ENCODE data around the gene PLK5. TPM values are rescaled to one million over a fixed set of nuclear protein-coding genes. Genes with fewer than 3 reads are reported as not detected.

Gene PLK5
- polyA plus RNA-seq, 1 donor from 2014 or later: 3.6 TPM

DNA sequence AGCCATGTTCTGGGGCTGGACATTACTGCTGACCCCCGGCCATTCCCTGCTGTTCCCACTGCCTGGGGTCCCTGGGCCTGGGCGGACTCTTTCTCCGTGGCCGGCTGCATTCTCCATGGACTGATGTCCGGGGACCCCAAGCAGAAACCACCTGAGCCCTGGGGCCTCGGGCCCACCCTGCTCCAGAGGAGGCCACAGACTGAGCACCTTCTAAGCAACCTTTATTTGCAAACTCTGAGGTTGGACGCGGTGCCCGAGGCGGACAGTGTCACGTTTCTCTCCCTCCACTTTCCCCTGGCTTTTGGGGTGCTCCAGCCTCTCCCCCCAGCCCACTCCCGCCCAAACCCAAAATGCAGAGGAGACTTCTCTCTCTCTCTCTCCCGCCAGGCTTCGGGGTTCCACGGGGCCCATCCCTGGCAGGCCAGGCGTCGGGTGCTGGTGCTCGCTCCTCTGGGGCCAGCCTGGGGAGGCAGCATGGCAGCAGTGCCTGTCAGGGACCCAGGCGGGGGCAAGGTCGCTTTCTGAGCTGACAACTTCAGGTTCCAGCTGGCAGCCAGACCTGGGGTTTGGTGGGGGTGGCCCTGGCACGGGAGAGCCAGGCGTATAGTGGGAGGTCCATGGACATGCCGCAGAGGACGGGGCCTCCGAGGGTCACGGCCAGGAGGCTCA, 42.5 kb upstream of the PLK5 start:
- H3K9me2 ChIP-seq (ENCODE audit: insufficient read depth, low read length): no peaks in the 10 kb centered on the region
- H2AFZ ChIP-seq (ENCODE audit: low read depth, low read length): no peak overlapping the region
- no peaks in the 10 kb centered on the region for H3F3A ChIP-seq (ENCODE audit: insufficient read depth, low read length, poor library complexity, severe bottlenecking)
- no peak overlapping the region for H3K27ac ChIP-seq (ENCODE audit: low read length)
- H3K4me2 ChIP-seq (ENCODE audit: low read length): no peak overlapping the region
- H3K27me3 ChIP-seq (ENCODE audit: insufficient read depth, low read depth, low read length): no peaks in the 10 kb centered on the region
- H3K79me2 ChIP-seq (replicated peaks; ENCODE audit: insufficient read depth, low read length): no peaks in the 10 kb centered on the region
- TF ChIP-seq POLR2AphosphoS5 (IDR thresholded peaks at IDR 0.05) (no peak), EP300 (conservative IDR thresholded peaks at IDR 0.05; ENCODE audit: poor library complexity, severe bottlenecking) (no peak), SMC3 (conservative IDR thresholded peaks at IDR 0.05; ENCODE audit: poor library complexity) (no peak), TAF1 (IDR thresholded peaks at IDR 0.05; ENCODE audit: low read depth) (no peak), RAD21 (conservative IDR thresholded peaks at IDR 0.05) (no peak), MXI1 (conservative IDR thresholded peaks at IDR 0.05; ENCODE audit: poor library complexity, severe bottlenecking) (no peak), EZH2 (IDR thresholded peaks at IDR 0.05; ENCODE audit: borderline replicate concordance, insufficient read depth, low read length, poor library complexity, severe bottlenecking) (no peak)
- TF ChIP-seq, protein P1, sequence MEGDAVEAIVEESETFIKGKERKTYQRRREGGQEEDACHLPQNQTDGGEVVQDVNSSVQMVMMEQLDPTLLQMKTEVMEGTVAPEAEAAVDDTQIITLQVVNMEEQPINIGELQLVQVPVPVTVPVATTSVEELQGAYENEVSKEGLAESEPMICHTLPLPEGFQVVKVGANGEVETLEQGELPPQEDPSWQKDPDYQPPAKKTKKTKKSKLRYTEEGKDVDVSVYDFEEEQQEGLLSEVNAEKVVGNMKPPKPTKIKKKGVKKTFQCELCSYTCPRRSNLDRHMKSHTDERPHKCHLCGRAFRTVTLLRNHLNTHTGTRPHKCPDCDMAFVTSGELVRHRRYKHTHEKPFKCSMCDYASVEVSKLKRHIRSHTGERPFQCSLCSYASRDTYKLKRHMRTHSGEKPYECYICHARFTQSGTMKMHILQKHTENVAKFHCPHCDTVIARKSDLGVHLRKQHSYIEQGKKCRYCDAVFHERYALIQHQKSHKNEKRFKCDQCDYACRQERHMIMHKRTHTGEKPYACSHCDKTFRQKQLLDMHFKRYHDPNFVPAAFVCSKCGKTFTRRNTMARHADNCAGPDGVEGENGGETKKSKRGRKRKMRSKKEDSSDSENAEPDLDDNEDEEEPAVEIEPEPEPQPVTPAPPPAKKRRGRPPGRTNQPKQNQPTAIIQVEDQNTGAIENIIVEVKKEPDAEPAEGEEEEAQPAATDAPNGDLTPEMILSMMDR (IDR thresholded peaks at IDR 0.05; ENCODE audit: poor library complexity, severe bottlenecking): no peak
- TF ChIP-seq, protein P2, sequence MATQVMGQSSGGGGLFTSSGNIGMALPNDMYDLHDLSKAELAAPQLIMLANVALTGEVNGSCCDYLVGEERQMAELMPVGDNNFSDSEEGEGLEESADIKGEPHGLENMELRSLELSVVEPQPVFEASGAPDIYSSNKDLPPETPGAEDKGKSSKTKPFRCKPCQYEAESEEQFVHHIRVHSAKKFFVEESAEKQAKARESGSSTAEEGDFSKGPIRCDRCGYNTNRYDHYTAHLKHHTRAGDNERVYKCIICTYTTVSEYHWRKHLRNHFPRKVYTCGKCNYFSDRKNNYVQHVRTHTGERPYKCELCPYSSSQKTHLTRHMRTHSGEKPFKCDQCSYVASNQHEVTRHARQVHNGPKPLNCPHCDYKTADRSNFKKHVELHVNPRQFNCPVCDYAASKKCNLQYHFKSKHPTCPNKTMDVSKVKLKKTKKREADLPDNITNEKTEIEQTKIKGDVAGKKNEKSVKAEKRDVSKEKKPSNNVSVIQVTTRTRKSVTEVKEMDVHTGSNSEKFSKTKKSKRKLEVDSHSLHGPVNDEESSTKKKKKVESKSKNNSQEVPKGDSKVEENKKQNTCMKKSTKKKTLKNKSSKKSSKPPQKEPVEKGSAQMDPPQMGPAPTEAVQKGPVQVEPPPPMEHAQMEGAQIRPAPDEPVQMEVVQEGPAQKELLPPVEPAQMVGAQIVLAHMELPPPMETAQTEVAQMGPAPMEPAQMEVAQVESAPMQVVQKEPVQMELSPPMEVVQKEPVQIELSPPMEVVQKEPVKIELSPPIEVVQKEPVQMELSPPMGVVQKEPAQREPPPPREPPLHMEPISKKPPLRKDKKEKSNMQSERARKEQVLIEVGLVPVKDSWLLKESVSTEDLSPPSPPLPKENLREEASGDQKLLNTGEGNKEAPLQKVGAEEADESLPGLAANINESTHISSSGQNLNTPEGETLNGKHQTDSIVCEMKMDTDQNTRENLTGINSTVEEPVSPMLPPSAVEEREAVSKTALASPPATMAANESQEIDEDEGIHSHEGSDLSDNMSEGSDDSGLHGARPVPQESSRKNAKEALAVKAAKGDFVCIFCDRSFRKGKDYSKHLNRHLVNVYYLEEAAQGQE (IDR thresholded peaks at IDR 0.05; ENCODE audit: borderline replicate concordance): no peak
- no peaks in the 10 kb centered on the region for H4K20me1 ChIP-seq (ENCODE audit: insufficient read depth)
- H3K9ac ChIP-seq (ENCODE audit: low read length): no peak overlapping the region
- H3K4me3 ChIP-seq (ENCODE audit: low read length): no peak overlapping the region
- no peaks in the 10 kb centered on the region for H3K9me3 ChIP-seq (ENCODE audit: low read length)
- no peaks in the 10 kb centered on the region for H3K36me3 ChIP-seq (ENCODE audit: insufficient read depth, low read length)

DNA sequence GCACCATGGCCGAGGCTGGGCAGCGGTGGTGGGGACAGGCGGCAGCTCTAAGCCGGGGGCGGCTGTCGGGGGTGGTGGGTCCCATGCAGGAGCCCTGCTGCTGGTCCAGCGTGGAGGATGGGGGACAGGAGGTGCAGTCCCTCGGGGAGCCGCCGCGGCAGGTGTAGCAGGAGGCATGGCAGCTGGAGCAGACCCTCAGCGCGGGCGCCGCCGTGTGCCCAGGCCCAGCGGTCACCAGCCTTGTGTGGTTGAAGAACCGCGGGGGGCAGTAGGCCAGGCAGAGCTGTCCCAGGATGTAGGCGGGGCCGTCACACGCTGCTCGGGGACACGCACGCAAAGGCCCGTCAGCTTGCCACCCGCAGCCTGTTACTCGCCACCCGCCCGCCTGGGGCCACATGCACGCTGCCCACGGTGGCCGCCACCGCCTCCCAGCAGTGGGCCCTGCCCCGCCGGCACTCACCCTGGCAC, 42.0 kb upstream of the PLK5 start:
- H3K36me3 ChIP-seq (ENCODE audit: insufficient read depth, low read length): no peaks in the 10 kb centered on the region
- no peak overlapping the region for H3K27ac ChIP-seq (ENCODE audit: low read length)
- no peak overlapping the region for H3K9ac ChIP-seq (ENCODE audit: low read length)
- H3K9me3 ChIP-seq (ENCODE audit: low read length): no peaks in the 10 kb centered on the region
- no peak overlapping the region for H2AFZ ChIP-seq (ENCODE audit: low read depth, low read length)
- no peak overlapping the region for H3K4me3 ChIP-seq (ENCODE audit: low read length)
- H3K79me2 ChIP-seq (replicated peaks; ENCODE audit: insufficient read depth, low read length): no peaks in the 10 kb centered on the region
- H3K9me2 ChIP-seq (ENCODE audit: insufficient read depth, low read length): no peaks in the 10 kb centered on the region
- TF ChIP-seq, protein P2 (IDR thresholded peaks at IDR 0.05; ENCODE audit: borderline replicate concordance): no peak
- TF ChIP-seq, protein P1 (IDR thresholded peaks at IDR 0.05; ENCODE audit: poor library complexity, severe bottlenecking): no peak
- TF ChIP-seq TAF1 (IDR thresholded peaks at IDR 0.05; ENCODE audit: low read depth) (no peak), EP300 (conservative IDR thresholded peaks at IDR 0.05; ENCODE audit: poor library complexity, severe bottlenecking) (no peak), MXI1 (conservative IDR thresholded peaks at IDR 0.05; ENCODE audit: poor library complexity, severe bottlenecking) (no peak), RAD21 (conservative IDR thresholded peaks at IDR 0.05) (no peak), POLR2AphosphoS5 (IDR thresholded peaks at IDR 0.05) (no peak)
- no peak overlapping the region for H3K4me2 ChIP-seq (ENCODE audit: low read length)
- H4K20me1 ChIP-seq (ENCODE audit: insufficient read depth): no peaks in the 10 kb centered on the region
- H3K27me3 ChIP-seq (ENCODE audit: insufficient read depth, low read depth, low read length): no peaks in the 10 kb centered on the region
- no peaks in the 10 kb centered on the region for H3F3A ChIP-seq (ENCODE audit: insufficient read depth, low read length, poor library complexity, severe bottlenecking)
